Ovary (tissue), 9 donors: Measurements from ENCODE around the gene MIA. TPM values are rescaled to one million over a fixed set of nuclear protein-coding genes. Genes with fewer than 3 reads are reported as not detected.
"Not testable (repeated sequence)": the region's sequence is repeated elsewhere in the genome, so short reads cannot be mapped to it uniquely, and the experiment has no call there.

Source experiments
- DNase-seq, 5 donors: peaks; one replicate each; pipeline ENCODE4 v3.0.0-alpha.2; 2019 to 2020
- H3K27ac ChIP-seq, 2 donors: fragments of 200-600 bp; one replicate each; pipeline versions ENCODE4 v1.5.1 to v1.8.0; 2019 to 2022
- H3K27me3 ChIP-seq: fragments of 200-600 bp; one replicate; pipeline ENCODE4 v1.8.0; 2022
- H3K36me3 ChIP-seq: fragments of 200-600 bp; sonication (generic); one replicate; pipeline ENCODE4 v1.5.1; 2019
- H3K4me1 ChIP-seq: one replicate; pipeline ENCODE4 v1.8.1; 2013; ENCODE audit warnings: mild to moderate bottlenecking, moderate library complexity; ENCODE audit not compliant: insufficient read depth
- H3K4me3 ChIP-seq: fragments of 200-600 bp; sonication (generic); one replicate; pipeline ENCODE4 v1.5.1; 2017
- H3K9me3 ChIP-seq, 2 donors: fragments of 200-600 bp in 1 of 2; sonication (generic) in 1 of 2; one replicate each; pipeline versions ENCODE4 v1.5.1 to v1.8.1; 2013 to 2019; ENCODE audit warnings: mild to moderate bottlenecking in 1 of 2, moderate library complexity in 1 of 2
- CTCF ChIP-seq, 3 donors: fragments of 450-650 bp in 2 of 3; fragments of 200-600 bp in 1 of 3; IDR thresholded peaks; one replicate each; pipeline versions ENCODE4 v1.5.1 to v1.8.0; 2016 to 2022; ENCODE audit warnings: antibody characterized with exemption in 3 of 3, mild to moderate bottlenecking in 1 of 3
- EP300 ChIP-seq: sonication (generic); formaldehyde crosslinking; IDR thresholded peaks from one replicate; pipeline ENCODE4 v1.6.1; 2017; ENCODE audit warnings: antibody characterized with exemption
- POLR2A ChIP-seq: fragments of 450-650 bp; IDR thresholded peaks from one replicate; pipeline ENCODE4 v1.6.1; 2017; ENCODE audit warnings: antibody characterized with exemption, mild to moderate bottlenecking, moderate library complexity
- WGBS, 3 donors: extraction: QIAGEN DNeasy Blood & Tissue Kit in 1 of 3; methylation state at CpG; one replicate each; pipeline versions ENCODE4 v1.1.5 to v1.1.7; 2013 to 2017; 5-methylcytosine and 5-hydroxymethylcytosine counted together
- intact Hi-C, 4 donors: fragments of 100-400 bp; cut with DNase I; formaldehyde crosslinking; loops; one replicate each; pipeline versions ENCODE4 v1.11.0 to v1.15.1; 2022 to 2023
- polyA plus RNA-seq, 2 donors: library from polyadenylated mRNA; stranded (reverse); fragments of 200-250 nt in 1 of 2; fragments of 350-450 nt in 1 of 2; fragmentation: Illumina TruSeq in 1 of 2; extraction: RNeasy Lipid Tissue Mini Kit (QIAGEN cat#74804) in 1 of 2; gene quantifications; one replicate each; pipeline ENCODE4 v1.2.3, GENCODE V29; 2013 to 2014
- total RNA-seq, 7 donors: library from RNA; depleted of rRNA in 2 of 7; stranded (reverse); fragments of >200 nt in 2 of 7; fragmentation: NEBNext Ultra II Directional in 3 of 7; extraction: Animal tissue kit (Norgen Biotek cat#: 25700) in 3 of 7; gene quantifications; one replicate each; pipeline versions ENCODE4 v1.1.0 to v1.2.4, GENCODE V29; 2016 to 2023
- donor health status: DM: no; HTN: no; CAD: no; lungs with moderate emphysema.
- donor health status: DM: no; HTN: no; CAD: no.
- donor health status: Bipolar disorder and iron deficiency.
- donor health status: DM: yes; HTN: yes; CAD: no.
- donor health status: DM: no; HTN: no; CAD: no.
- donor health status: DM: yes; HTN: yes; CAD: no.

The MIA gene
- total and polyA plus RNA-seq, 9 donors, result 1.7 to 3.9 (median 2.3) TPM; not detected in 3

DNA sequence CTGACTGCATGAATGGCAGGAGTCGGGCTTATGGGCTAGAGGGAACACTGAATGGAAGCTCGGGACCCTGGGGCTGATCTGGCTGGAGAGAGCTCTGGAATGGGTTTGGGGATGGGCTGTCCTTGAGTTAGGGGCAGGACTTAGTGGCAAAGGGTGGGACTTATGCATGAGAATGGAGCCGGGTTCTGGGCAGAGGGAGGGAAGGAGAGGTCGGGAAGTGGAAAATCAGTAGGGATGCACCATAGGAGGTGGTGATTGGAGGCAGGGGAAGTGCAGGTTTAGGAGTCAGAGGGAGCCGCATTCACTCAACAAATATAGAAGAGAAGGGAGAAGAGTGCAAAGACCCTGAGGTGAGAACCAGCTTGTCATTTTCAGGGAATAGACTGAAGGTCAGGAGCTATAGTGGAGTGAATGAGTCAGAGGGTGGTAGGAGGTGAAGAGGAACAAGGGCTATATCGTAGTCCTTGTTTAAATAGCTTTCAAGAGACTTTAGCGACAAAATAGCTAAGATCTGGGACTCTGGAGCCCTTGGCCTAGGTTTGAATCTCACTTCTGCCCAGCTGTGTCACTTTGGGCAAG, 3.5 kb downstream of the MIA start:
- intact Hi-C loops, result no loop called here
- peaks cover 8% of the 10 kb centered on the region for H3K4me1 ChIP-seq
- no peak for DNase-seq
- no peaks in the 10 kb centered on the region for H3K36me3 ChIP-seq
- peak overlapping the region; percentile 91 for H3K4me3 ChIP-seq
- 8 to 11% (median 11%) methylated on average over 7 of the region's 7 CpGs for WGBS, 3 donors
- H3K27ac ChIP-seq, result peak overlapping the region in 1 of 2 donors; percentile 94
- no peaks in the 10 kb centered on the region for H3K27me3 ChIP-seq
- TF ChIP-seq POLR2A (no peak), EP300 (no peak), CTCF (IDR thresholded peaks at IDR 0.05) (no peak)
- H3K9me3 ChIP-seq, result no peaks in the 10 kb centered on the region

- H3K4me1 ChIP-seq, result peaks cover 8% of the 10 kb centered on the region
- WGBS, 3 donors, result 92 to 99% (median 95%) methylated on average over 5 of the region's 5 CpGs
- no peak overlapping the region for H3K4me3 ChIP-seq
- no peaks in the 10 kb centered on the region for H3K9me3 ChIP-seq
- TF ChIP-seq EP300, result no peak
- H3K27me3 ChIP-seq, result no peaks in the 10 kb centered on the region
- no peak overlapping the region for H3K27ac ChIP-seq
- DNase-seq, result no peak
- intact Hi-C loops, result no loop called here
- H3K36me3 ChIP-seq, result no peaks in the 10 kb centered on the region
Observed at GRCh38 chr19:40780582-40780981, 5.3 kb downstream of the MIA start.

DNA sequence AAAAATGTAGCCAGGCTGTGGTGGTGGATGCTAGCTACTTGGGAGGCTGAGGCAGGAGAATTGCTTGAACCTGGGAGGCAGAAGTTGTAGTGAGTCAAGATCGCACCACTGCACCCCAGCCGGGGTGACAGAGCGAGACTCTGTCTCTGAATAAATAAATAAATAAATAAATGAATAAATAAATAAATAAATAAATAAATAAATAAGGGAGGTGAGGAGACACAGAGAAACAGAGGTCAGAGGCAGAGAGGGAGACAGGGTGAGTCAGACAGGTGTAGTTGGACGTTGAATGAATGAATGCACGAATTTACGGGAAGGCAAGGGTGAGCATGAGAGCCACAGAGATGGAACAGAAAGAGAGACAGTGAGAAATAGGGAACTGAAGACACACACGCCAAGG, 5.8 kb downstream of the MIA start:
- no peak for DNase-seq
- Histone ChIP-seq H3K9me3 (no peaks in the 10 kb centered on the region), H3K27me3 (no peaks in the 10 kb centered on the region), H3K36me3 (no peaks in the 10 kb centered on the region), H3K4me1 (peaks cover 8% of the 10 kb centered on the region), H3K27ac (no peak overlapping the region), H3K4me3 (no peak overlapping the region)
- WGBS, 3 donors, result 95 to 98% (median 97%) methylated on average over 7 of the region's 7 CpGs
- intact Hi-C loops, result no loop called here
- TF ChIP-seq CTCF (IDR thresholded peaks at IDR 0.05), result no peak
- TF ChIP-seq POLR2A, result no peak
- no peak for TF ChIP-seq EP300

DNA sequence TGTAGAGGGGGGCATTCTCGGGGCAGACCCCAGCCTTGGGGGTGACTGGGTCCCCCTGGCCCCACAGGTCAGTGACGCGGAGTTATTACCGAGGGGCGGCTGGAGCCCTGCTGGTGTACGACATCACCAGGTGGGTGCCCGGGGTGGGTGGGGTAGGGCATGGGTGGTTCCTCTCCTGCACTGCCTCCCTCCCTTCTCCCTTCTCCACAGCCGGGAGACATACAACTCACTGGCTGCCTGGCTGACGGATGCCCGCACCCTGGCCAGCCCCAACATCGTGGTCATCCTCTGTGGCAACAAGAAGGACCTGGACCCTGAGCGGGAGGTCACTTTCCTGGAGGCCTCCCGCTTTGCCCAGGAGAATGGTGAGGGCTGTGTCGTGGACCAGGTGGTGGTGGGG, 8.4 kb downstream of the MIA start:
- Histone ChIP-seq H3K27ac (no peak overlapping the region), H3K9me3 (no peaks in the 10 kb centered on the region), H3K27me3 (no peaks in the 10 kb centered on the region), H3K36me3 (no peaks in the 10 kb centered on the region), H3K4me1 (peaks cover 2% of the 10 kb centered on the region), H3K4me3 (no peak overlapping the region)
- intact Hi-C loops, result no loop called here
- DNase-seq, result no peak
- WGBS, 3 donors, result 86 to 89% (median 87%) methylated on average over 11 to 14 of the region's 14 CpGs
- no peak for TF ChIP-seq POLR2A
- no peak for TF ChIP-seq CTCF (IDR thresholded peaks at IDR 0.05)
- no peak for TF ChIP-seq EP300

DNA sequence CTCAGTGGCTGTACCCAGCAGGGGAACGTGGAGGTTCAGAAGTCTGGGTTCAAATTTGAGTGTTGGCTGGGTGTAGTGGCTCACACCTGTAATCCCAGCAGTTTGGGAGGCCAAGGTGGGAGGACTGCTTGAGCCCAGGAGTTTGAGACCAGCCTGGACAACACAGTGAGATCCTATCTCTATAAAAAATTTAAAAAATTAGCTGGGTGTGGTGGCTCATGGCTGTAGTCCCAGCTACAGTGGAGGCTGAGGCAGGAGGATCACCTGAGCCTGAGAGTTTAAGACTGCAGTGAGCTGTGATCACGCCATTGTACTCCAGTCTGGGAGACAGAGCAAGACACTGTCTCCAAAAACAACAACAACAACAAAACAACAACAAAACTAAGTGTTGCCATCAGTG, 8.8 kb downstream of the MIA start:
- DNase-seq, H3K4me1 ChIP-seq, H3K4me3 ChIP-seq, H3K27me3 ChIP-seq, H3K27ac ChIP-seq, H3K9me3 ChIP-seq, intact Hi-C loops, H3K36me3 ChIP-seq: not testable (repeated sequence)
- WGBS, 3 donors, result 91 to 99% (median 95%) methylated on average over 2 of the region's 2 CpGs
